Activated CD8-positive, alpha-beta memory T cell treated with anti-CD3 and anti-CD28 coated beads, Interleukin-2, amount 10 ng/mL, durations not matched to agents 7 days and 5 days (primary cell): ENCODE results near the gene SLC7A1. TPM values are rescaled to one million over a fixed set of nuclear protein-coding genes. Genes with fewer than 3 reads are reported as not detected.

Source experiments
- ATAC-seq: fragments of 150-1000 bp; cut with Tn5 transposase; one replicate; pipeline ENCODE4 v1.10.0; 2021; ENCODE audit warnings: moderate library complexity
- CTCF ChIA-PET: fragments of 350-600 bp; sonication (Branson Sonifier 250); formaldehyde crosslinking; loops from one replicate; lab custom pipeline; 2021; ENCODE audit warnings: antibody characterized with exemption; lab: Charles Lee
- DNase-seq: peaks from one replicate; pipeline ENCODE4 v3.0.0-alpha.2; 2020
- H3K27ac Mint-ChIP-seq: one replicate; pipeline ENCODE4 v1.8.0; 2021; ENCODE audit warnings: mild to moderate bottlenecking, mixed read lengths
- H3K27me3 Mint-ChIP-seq: one replicate; pipeline ENCODE4 v1.8.0; 2021; ENCODE audit warnings: mixed read lengths
- H3K36me3 Mint-ChIP-seq: one replicate; pipeline ENCODE4 v1.8.0; 2021; ENCODE audit warnings: mild to moderate bottlenecking, mixed read lengths
- H3K4me1 Mint-ChIP-seq: one replicate; pipeline ENCODE4 v1.8.0; 2021; ENCODE audit warnings: mixed read lengths
- H3K4me3 Mint-ChIP-seq: one replicate; pipeline ENCODE4 v1.8.0; 2021; ENCODE audit warnings: mild to moderate bottlenecking, moderate library complexity, mixed read lengths
- H3K9me3 Mint-ChIP-seq: one replicate; pipeline ENCODE4 v1.8.0; 2022; ENCODE audit warnings: low read depth, mixed read lengths
- total RNA-seq, 2 experiments: library from RNA; stranded (reverse); gene quantifications; one replicate each; pipeline ENCODE4 v1.2.3, GENCODE V29; 2021

SLC7A1 gene
- total RNA-seq, 2 experiments from 2014 or later: 101 to 105 TPM

DNA sequence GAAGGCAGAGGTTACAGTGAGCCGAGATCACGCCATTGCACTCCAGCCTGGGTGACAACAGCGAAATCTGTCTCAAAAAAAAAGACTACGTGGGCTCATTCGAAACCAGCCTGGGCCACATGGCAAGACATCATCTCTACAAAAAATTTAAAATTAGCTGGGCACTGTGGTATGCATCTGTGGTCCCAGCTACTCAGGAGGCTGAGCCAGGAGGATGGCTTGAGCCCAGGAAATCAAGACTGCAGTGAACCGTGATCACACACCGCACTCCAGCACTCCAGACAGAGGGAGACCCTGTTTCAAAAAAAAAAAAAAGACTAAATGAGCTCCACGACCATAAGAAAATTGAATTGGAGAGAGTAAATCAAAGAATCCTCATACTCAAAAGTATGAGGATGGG, 53.1 kb downstream of the SLC7A1 start:
- peaks cover 22% of the 10 kb centered on the region for H3K36me3 Mint-ChIP-seq
- H3K4me1 Mint-ChIP-seq: peaks cover 45% of the 10 kb centered on the region
- H3K27me3 Mint-ChIP-seq: no peaks in the 10 kb centered on the region
- H3K9me3 Mint-ChIP-seq: no peaks in the 10 kb centered on the region
- CTCF ChIA-PET: interaction anchor here (1.2 to 1.3 kb wide), 2 partner anchors 22 to 34 kb away, joined by 3 to 4 read pairs; no protein-coding TSS in a partner anchor
- no peak overlapping the region for H3K4me3 Mint-ChIP-seq
- DNase-seq (no peak), ATAC-seq (no peak)
- peak overlapping the region; percentile 35 for H3K27ac Mint-ChIP-seq

- Mint-ChIP-seq H3K36me3 (peaks cover 20% of the 10 kb centered on the region), H3K27ac (peak overlapping the region; percentile 78), H3K9me3 (no peaks in the 10 kb centered on the region), H3K4me3 (no peak overlapping the region), H3K27me3 (no peaks in the 10 kb centered on the region), H3K4me1 (peaks cover 47% of the 10 kb centered on the region)
- CTCF ChIA-PET: no interaction called here
- ATAC-seq (no peak), DNase-seq (no peak)
These were observed 54.1 kb downstream of the SLC7A1 start for GRCh38 chr13:29541400-29541799.

DNA sequence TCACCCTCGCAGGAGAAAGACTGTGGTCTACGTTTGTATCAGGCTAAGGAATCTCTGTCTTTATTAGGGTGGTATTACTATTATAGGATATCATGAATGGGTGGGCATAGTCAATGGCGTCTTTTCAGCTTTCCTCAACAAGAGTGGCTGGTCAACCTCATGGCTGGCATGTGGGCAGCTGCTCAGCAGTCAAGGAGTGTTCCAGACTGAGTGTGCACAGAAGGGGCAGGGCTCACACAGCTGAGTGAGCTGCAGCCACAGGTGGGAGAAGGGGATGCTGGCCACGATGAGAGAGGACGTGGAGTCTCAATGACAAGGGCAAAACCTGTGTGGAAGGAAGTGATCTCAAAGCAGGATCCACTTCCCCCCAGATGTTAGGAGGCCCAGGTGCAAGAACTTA, 54.7 kb downstream of the SLC7A1 start:
- peak overlapping the region; percentile 78 for H3K27ac Mint-ChIP-seq
- CTCF ChIA-PET: interaction anchor here (1.2 kb wide), 1 partner anchor 33 kb away, joined by 3 read pairs; no protein-coding TSS in a partner anchor
- peaks cover 47% of the 10 kb centered on the region for H3K4me1 Mint-ChIP-seq
- H3K4me3 Mint-ChIP-seq: no peak overlapping the region
- DNase-seq (no peak), ATAC-seq (no peak)
- H3K27me3 Mint-ChIP-seq: no peaks in the 10 kb centered on the region
- no peaks in the 10 kb centered on the region for H3K9me3 Mint-ChIP-seq
- H3K36me3 Mint-ChIP-seq: peaks cover 23% of the 10 kb centered on the region

DNA sequence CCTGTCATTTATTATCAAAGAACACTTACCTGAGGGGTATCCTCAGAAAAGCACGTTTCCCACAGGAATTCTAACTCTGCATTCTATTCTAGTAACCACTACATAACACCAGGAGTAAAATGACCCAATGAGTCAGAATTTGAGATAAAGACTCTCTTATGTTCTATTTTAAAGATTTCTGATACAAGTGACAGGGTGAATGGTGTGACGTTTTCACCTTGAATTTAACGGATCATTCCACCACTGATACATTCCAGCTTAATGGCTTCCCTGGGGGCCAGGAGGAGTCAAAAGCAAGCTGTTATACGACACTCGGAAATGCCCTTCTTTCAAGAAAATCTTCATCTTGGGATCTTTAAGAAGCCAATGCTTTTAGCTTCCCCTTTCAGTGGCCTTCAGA, 55.2 kb downstream of the SLC7A1 start:
- DNase-seq: no peak
- H3K36me3 Mint-ChIP-seq: peaks cover 23% of the 10 kb centered on the region
- no peak overlapping the region for H3K4me3 Mint-ChIP-seq
- peaks cover 47% of the 10 kb centered on the region for H3K4me1 Mint-ChIP-seq
- no peak for ATAC-seq
- H3K27me3 Mint-ChIP-seq: no peaks in the 10 kb centered on the region
- H3K9me3 Mint-ChIP-seq: no peaks in the 10 kb centered on the region
- CTCF ChIA-PET: interaction anchor here (1.2 kb wide), 1 partner anchor 33 kb away, joined by 3 read pairs; no protein-coding TSS in a partner anchor
- no peak overlapping the region for H3K27ac Mint-ChIP-seq

DNA sequence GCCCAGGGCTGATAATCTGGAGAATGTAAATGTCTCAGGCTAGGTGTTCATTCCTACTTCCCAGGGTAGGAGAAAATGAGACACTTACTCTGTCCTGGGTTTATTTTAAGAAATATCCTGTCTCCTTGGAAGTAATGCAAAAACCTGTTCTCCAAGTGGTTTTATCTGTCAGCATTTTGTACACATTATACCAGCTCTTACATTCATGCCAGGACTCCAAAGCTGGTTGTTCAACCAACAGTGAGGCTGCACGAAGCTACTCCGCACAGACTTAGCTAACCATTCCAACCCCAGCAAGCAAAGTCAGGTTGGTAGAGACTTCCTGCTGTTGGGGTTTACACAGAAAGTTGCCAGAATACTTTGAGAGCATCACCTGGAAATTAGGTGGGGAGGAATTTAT, 55.6 kb downstream of the SLC7A1 start:
- Mint-ChIP-seq H3K36me3 (peaks cover 20% of the 10 kb centered on the region), H3K9me3 (no peaks in the 10 kb centered on the region), H3K27ac (no peak overlapping the region), H3K4me1 (peaks cover 44% of the 10 kb centered on the region), H3K4me3 (no peak overlapping the region), H3K27me3 (no peaks in the 10 kb centered on the region)
- DNase-seq (no peak), ATAC-seq (no peak)
- CTCF ChIA-PET: interaction anchor here (1.2 kb wide), 1 partner anchor 32 kb away, joined by 3 read pairs; no protein-coding TSS in a partner anchor

DNA sequence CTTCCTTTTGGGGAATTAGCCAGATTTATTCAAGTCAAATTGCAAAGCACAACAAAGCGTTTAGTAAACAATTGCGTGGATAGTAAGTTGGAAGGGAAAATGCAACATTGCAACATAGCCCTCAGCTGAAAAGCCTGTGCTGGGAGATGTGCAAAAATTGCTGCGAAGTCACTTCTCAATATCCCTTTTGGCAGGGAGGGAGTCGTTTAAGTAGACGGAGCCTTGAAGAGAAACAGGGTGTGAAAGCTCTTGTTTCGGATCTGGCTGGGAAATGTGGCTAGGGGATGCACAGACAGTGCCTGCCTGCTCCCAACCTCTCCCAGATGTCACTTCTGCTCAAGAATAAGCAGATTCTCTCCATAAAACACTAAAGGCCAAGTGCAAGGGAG, 56.8 kb downstream of the SLC7A1 start:
- CTCF ChIA-PET: no interaction called here
- H3K9me3 Mint-ChIP-seq: no peaks in the 10 kb centered on the region
- no peak for DNase-seq
- H3K4me1 Mint-ChIP-seq: peaks cover 35% of the 10 kb centered on the region
- H3K36me3 Mint-ChIP-seq: peaks cover 24% of the 10 kb centered on the region
- H3K4me3 Mint-ChIP-seq: no peak overlapping the region
- no peaks in the 10 kb centered on the region for H3K27me3 Mint-ChIP-seq
- no peak for ATAC-seq
- no peak overlapping the region for H3K27ac Mint-ChIP-seq

GRCh38 chr13:29537736-29538651, 57.5 kb downstream of the SLC7A1 start:
- H3K27me3 Mint-ChIP-seq: no peaks in the 10 kb centered on the region
- DNase-seq (no peak), ATAC-seq (no peak)
- H3K27ac Mint-ChIP-seq: peak overlapping the region; percentile 12
- CTCF ChIA-PET: no interaction called here
- peaks cover 28% of the 10 kb centered on the region for H3K4me1 Mint-ChIP-seq
- H3K9me3 Mint-ChIP-seq: no peaks in the 10 kb centered on the region
- H3K4me3 Mint-ChIP-seq: no peak overlapping the region
- peaks cover 26% of the 10 kb centered on the region for H3K36me3 Mint-ChIP-seq

- Mint-ChIP-seq H3K4me3 (no peak overlapping the region), H3K4me1 (peaks cover 20% of the 10 kb centered on the region), H3K27me3 (no peaks in the 10 kb centered on the region), H3K27ac (no peak overlapping the region), H3K36me3 (peaks cover 33% of the 10 kb centered on the region), H3K9me3 (no peaks in the 10 kb centered on the region)
- CTCF ChIA-PET: no interaction called here
- ATAC-seq: no peak
- DNase-seq: no peak
These were observed 58.6 kb downstream of the SLC7A1 start for GRCh38 chr13:29536853-29537252.

DNA sequence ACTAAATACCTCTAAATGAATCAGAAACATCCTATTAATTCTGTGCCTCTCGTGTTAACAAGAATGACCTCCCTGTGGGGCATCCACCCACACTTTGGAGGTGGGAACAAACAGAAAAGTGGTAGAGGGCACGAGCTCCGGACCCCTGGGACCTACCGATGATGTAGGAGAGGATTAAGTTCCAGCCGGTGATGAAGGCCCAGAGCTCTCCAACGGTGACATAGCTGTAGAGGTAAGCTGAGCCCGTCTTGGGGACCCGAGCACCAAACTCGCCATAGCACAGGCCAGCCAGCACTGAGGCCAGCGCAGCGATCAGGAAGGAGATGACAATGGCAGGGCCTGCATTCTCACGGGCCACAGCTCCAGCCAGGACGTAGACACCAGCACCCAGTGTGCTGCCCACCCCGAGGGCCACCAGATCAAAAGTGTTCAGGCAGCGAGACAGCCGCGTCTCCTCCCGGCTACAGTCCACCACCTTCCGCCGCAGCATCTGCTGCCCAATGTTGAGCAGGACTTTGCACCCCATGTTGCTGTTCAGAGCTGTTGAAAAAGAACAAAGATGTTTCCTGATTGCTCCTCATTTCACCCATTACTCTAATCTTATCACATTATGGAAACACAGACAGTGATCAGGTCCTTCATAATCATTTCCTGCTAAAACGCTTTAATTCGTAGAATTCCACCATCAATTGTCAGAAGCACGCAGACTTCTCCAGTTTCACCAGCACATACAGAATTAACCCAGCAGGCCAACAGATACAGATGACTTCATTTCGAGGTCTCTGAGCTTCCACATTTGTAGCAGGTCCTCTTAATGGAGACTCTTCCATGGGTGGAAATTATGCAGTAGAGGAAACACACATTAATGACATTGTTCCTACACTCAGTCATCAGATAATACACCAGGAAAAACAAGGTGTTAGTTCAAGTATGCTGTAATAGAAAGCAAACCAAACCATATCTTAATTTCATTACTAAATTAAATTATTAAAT, 59.5 kb downstream of the SLC7A1 start:
- ATAC-seq (no peak), DNase-seq (no peak)
- Mint-ChIP-seq H3K27me3 (no peaks in the 10 kb centered on the region), H3K27ac (no peak overlapping the region), H3K36me3 (peaks cover 28% of the 10 kb centered on the region), H3K4me3 (no peak overlapping the region), H3K4me1 (peaks cover 14% of the 10 kb centered on the region), H3K9me3 (no peaks in the 10 kb centered on the region)
- CTCF ChIA-PET: no interaction called here

GRCh38 chr13:29534083-29534482, 61.4 kb downstream of the SLC7A1 start:
- CTCF ChIA-PET: interaction anchor here (1.3 kb wide), 1 partner anchor 26 kb away, joined by 3 read pairs; no protein-coding TSS in a partner anchor
- no peak for DNase-seq
- H3K4me1 Mint-ChIP-seq: peaks cover 14% of the 10 kb centered on the region
- H3K9me3 Mint-ChIP-seq: no peaks in the 10 kb centered on the region
- H3K4me3 Mint-ChIP-seq: no peak overlapping the region
- no peak overlapping the region for H3K27ac Mint-ChIP-seq
- H3K36me3 Mint-ChIP-seq: peaks cover 36% of the 10 kb centered on the region
- ATAC-seq: no peak
- no peaks in the 10 kb centered on the region for H3K27me3 Mint-ChIP-seq

DNA sequence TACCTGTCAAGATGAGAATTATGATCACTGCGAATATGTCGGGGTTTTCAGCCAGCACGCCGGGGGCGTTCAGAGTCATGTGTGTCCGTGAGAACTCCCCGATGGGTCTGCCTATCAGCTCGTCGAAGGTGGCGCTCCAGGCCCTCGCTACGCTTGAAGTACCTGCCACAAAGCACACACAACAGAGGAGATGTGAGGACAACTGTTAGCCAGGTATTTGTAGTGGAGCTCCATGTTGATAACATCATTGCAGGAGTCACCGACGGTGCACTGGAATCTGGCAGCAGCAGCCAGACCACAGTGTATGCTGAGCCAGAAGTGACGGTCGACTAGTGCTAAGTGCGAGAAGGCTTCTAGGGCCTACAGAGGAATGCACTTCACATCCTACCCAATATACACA, 62.7 kb downstream of the SLC7A1 start:
- DNase-seq: no peak
- Mint-ChIP-seq H3K4me1 (peaks cover 9% of the 10 kb centered on the region), H3K36me3 (peaks cover 43% of the 10 kb centered on the region), H3K27ac (no peak overlapping the region), H3K4me3 (no peak overlapping the region), H3K9me3 (no peaks in the 10 kb centered on the region), H3K27me3 (no peaks in the 10 kb centered on the region)
- no peak for ATAC-seq
- CTCF ChIA-PET: interaction anchor here (1.1 kb wide), 1 partner anchor 24 kb away, joined by 3 read pairs; no protein-coding TSS in a partner anchor

- Mint-ChIP-seq H3K9me3 (no peaks in the 10 kb centered on the region), H3K27ac (no peak overlapping the region), H3K27me3 (no peaks in the 10 kb centered on the region), H3K4me1 (peaks cover 7% of the 10 kb centered on the region), H3K4me3 (no peak overlapping the region), H3K36me3 (peaks cover 45% of the 10 kb centered on the region)
- DNase-seq: no peak
- CTCF ChIA-PET: no interaction called here
- no peak for ATAC-seq
These were observed 63.4 kb downstream of the SLC7A1 start for GRCh38 chr13:29532116-29532515.

DNA sequence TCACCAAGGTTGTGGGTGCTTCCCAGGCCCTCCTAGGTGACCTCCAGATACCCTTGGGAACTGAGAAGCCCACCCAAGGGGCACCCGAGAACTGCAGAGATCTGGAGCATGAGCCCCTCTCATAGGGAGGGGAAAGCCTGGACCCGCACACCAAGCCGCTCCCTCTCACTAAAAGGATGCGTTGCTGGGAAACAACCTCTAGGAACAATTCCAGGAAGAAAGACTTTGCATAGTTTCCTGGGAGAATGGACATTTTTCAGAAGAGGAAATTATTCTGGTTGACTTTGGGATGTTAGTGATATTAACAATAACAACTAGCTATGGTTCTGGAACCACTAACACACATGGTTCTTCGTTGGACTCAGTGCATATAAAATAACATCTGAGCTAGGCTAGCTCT, 64.6 kb downstream of the SLC7A1 start:
- CTCF ChIA-PET: no interaction called here
- H3K27ac Mint-ChIP-seq: no peak overlapping the region
- no peak overlapping the region for H3K4me3 Mint-ChIP-seq
- H3K36me3 Mint-ChIP-seq: peaks cover 42% of the 10 kb centered on the region
- ATAC-seq (no peak), DNase-seq (no peak)
- H3K4me1 Mint-ChIP-seq: peaks cover 7% of the 10 kb centered on the region
- no peaks in the 10 kb centered on the region for H3K9me3 Mint-ChIP-seq
- no peaks in the 10 kb centered on the region for H3K27me3 Mint-ChIP-seq
